Superior temporal gyrus (tissue), 1 donor: ENCODE results near the gene SLC19A1.

Experiments
- DNase-seq: peaks from one replicate; pipeline ENCODE4 v3.0.0-alpha.2; 2016; ENCODE audit errors: extremely low spot score

The SLC19A1 gene

DNA sequence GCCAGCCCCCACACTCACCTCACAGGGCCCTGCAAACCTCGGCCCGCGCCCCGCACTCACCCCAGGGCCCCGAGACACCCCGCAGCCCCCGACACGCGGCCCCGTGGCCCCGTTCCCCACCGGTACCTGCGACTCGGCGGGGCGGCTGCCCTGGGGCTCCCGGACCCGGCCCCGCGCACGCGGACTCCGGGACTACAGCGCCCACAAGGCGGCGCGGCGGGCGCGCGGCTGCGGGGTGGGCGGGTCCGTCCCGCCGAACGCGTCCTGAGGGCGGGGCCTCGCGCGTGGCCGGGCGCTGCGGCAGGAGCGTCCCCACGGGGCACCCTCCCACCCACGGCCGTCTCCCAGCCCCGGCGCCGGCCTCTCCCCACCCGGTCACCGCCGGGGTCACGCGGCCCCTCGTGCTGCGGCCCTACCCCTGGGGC, at the start of gene SLC19A1:
TSS of gene SLC19A1 (minus strand) at position 199 of the 425 bp plus-strand sequence. CDS start 4,481 bp downstream, outside the sequence.
- DNase-seq: peak; percentile 55

DNA sequence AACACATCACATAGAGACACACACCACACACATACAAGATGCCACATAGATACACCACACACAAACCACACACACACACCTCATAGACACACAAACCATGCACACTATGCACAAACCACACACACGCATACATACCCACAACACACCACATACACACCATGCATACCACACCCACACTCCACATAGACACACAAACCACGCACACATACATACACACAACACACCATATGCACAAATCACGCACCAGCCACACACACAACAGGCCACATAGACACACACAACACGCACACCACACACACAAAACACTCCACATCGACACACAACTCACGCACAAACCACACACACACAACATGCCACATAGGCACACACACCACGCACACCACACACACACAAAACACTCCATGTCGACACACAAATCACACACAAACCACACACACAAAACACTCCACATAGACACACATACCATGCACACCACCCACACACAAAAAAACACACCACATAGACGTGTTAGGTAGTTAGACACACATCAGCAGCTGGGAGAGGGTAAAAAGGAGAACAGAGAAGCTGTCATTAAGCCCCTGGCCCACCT, 49.5 kb upstream of the SLC19A1 start:
- DNase-seq: no peak

DNA sequence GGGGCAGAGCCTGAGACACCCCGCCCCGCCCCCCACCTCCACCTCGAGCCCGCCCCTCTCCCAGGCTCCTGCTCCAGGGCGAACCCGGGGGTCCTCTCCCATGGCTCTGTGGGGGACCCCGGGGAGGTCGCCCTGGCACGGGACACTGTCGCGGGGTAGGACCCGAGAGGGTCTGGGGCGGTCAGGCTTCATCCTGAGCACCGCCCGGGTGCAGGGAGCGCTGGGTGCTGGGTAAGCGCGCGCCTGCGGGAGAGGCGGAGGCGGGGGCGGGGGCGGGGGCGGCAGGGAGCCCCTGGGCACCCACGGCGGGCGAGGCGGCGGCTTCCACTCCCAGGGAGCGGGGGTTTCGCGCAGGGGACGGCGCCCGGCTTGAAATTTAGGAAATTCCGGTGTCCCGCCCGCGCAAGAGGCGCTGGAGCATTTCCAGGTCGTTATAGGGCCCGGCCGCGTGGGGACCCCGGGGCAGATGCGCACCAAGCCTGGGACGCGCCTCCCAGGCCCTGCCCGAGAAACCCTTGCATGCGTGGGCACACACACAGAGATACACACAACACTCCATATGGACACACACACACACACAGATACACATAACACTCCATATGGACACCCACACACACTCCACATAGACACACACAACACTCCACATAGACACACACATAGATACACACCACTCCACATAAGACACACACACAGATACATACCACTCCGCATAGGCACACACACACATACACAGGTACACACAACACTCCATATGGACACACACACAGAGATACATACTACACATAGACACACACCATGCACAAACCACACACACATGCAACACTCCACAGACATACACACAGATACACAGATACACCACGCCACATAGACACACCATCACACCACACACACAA, 48.7 kb upstream of the SLC19A1 start:
- DNase-seq: no peak

DNA sequence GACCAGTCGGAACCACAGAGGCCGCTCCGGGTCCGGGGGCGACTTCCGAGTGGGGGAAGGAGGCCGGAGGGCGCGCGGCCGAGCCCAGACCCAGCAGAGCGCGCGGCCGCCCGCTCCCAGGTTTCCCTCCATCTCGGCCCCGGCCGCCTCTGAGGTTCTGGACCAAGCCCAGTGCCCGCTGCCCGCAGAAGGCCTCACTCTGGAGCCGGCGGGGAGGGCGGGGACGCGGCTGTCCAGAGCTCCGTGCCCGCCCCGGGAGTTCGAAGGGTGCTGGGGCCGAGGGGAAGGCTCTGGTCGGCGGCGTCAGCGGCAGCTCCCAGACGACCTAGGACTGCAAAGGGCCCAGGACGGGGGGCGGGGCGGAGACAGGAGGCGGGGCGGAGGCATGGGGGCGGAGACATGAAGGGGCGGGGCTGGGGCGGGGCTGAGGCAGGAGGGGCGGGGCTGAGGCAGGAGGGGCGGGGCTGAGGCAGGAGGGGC, 48.0 kb upstream of the SLC19A1 start:
- DNase-seq: no peak

DNA sequence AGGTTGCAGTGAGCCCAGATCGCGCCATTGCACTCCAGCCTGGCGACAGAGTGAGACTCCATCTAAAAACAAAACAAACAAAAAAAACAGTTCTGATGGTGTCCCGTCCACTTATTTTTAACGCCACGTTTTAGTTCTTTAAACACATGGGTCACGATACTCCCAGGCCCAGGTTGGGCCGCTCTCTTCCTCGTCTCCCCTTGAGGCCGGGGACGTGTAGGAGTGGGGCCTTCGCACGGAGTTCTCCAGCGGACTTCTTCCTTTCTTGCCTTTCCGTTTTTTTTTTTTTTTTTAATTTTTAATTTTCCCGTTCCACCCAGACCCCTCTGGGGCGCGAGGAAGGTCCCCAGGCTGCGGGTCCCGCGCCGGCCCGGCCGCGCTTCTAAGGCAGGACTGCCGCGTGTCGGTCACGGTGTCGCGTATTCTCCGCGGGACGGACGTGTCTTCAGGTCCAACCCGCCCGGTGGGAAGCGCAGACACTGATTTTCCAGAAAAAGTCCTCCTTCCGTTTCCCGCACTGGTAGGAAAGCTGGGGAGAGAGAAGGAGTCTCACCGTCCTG, 47.5 kb upstream of the SLC19A1 start:
- DNase-seq: no peak

DNA sequence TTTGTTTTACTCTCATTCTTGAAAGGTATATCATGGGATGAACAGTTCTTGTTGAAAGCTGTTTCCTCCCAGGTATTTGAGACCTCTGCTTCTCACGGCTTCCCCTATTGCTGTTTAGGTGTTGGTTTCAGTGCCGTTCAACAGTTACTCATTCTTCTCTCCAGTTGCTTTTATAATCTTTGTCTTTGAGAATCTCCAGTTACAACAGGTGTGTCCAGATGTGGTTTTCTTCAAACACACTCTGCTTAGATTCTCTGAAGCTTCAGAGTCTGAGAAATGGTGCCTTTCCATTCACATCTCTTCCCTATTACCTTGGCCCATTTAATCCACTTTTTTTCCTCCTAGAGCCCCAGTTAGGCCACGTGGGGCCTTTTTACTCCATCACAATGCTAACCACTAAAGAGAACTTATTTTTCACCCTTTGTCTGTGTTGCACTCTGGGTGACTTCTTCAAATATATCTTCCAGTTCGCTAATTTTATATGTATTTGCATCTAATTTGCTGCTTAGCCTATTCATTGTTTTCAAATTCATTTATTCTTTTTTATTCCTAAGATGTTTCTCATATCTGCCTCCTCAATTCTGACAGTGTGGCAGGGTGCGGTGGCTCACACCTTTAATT, 46.7 kb upstream of the SLC19A1 start:
- DNase-seq: no peak

DNA sequence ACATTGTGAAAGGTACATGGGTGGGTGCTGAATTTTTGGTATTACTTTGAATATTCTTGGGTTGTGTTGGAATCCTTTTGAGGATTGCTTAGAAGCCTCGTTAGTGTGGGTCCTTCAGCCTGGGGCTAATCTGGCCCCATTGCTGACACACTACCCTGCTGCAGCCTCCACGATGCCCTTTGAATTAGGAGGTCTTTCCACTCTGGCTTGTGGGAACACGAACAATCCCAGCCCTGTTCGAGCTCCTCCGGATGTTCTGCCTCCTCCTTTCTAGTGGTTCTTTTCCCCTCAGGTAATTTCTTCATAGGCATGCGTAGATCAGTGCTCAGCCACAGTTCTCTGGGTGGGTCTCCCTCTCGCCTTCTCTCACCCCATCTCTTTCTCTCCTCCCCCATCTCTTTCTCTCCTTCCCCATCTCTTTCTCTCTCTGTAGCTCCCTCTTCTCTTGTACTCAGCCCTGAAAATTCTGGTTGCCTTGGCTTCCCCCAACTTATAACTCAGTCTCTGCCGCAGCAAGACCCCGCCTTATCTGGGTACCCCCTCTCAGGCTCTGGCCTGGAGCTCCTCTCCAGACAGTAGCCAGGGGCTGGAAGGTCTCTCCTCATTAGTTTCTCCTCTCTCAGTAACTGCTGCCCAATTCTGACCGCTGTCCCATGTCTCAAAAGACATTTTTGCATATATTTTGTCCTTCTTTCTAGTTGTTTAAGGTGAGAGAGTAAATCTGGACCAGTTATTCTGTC, 46.0 kb upstream of the SLC19A1 start:
- no peak for DNase-seq

DNA sequence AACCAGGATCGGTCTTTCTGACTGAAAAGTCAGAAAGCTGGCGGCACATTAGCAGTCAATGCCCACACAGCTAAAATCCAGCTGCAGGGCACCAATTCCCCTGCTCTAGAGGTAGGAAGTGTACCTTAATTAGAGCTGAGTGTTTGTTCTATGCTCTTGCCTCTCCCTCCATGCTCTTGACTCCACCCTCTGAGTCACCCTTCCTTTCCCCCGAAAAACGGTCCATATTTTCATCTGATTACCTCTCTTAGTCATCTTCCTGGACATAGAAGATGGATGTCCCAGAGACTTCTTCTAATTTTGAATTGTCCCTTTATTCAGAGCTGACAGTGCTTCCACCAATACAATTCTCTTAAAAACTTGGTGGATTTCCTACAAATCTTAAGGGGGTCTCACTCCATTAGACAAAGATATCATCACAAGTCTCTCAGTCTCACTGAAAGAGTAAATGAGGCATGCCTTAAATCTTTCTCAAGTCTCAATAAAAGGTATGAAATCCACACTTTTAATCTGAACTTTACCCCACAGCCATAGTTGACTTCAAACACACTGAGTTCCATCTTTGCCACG, 44.1 kb upstream of the SLC19A1 start:
- no peak for DNase-seq

DNA sequence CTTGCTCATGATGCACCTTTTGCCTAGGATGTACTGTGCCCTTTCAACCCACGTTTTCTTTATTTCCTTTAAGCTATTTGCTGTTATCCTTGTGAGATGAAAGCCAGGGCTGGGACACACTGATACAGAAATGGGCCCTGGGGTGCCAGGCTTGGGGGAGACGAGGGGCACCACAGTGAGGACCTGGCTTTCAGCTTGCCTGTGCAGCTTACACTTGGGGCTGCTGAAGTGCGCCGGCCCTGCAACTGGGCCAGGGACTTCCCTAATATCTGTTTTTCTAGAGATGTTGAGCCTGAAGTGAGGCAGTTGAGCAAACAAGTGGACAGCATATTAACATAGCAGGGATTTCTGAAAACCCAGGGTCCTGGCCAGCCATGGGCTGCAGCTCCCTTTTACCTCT, 42.5 kb upstream of the SLC19A1 start:
- no peak for DNase-seq

DNA sequence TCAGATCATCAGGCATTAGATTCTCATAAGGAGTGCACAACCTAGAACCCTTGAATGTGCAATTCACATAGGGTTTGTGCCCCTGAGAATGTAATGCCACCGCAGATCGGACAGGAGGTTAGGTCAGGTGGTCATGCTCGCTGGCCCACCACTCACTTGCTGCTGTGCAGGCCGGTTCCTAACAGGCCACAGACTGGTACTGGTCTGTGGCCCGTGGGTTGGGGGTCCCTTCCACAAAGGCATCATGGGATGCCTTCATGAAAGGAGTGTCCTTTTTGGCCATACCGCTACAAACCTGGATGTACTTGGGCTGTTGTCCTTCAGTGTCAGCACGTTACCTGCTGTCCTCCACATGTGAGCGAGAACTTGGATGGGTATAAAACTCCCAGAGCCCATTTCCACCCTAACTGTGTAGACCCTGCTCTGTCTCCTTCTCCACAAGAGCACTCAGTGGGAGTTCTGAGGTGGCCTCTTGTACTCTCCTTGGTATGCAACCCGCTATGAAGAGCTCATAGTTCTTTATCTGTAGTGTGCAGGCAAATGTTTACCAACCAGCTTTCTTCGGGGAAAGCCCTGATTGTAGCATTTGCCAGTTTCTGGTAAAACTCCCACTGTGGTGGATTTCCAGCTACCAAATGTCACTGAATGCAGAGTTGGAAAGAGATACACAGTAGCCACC, 41.7 kb upstream of the SLC19A1 start:
- no peak for DNase-seq

DNA sequence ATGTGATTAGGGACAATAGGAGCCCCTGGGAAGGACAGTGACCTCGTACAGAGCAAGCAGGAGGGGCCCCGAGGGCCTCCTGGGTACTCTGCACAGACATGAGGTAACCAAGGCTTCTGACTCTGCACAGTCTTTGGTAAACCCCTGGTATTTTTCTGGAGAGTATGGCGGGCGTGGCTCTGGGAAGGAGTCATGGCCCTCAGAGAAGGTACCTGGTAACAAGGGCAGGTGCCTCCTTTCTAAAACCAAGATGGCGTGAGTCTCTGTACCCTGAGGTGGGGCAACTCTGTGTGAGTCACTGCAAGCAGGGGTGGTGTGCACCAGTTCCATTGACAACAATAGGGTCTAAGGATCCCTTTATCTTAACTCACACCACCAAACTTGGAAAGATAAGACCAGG, 39.9 kb upstream of the SLC19A1 start:
- no peak for DNase-seq

DNA sequence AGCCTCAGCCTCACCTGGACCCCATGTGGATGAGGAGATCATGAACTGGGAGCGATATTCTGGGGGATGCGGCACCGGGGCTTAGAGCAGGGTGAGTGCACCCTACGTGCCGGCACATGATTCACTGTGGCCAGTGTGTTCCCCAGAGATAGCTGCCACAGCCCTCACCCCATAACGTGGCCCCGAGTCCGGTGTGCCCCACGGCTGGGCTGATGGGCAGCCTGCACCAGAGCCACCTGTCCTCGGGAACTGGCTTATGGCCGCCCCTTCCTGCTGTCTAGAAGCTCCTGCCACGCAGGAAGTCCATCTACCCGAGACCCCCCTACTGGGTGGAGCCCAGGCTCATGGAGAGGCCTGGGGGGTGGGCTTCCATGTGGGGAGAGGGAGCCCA, 39.1 kb upstream of the SLC19A1 start:
- DNase-seq: no peak

DNA sequence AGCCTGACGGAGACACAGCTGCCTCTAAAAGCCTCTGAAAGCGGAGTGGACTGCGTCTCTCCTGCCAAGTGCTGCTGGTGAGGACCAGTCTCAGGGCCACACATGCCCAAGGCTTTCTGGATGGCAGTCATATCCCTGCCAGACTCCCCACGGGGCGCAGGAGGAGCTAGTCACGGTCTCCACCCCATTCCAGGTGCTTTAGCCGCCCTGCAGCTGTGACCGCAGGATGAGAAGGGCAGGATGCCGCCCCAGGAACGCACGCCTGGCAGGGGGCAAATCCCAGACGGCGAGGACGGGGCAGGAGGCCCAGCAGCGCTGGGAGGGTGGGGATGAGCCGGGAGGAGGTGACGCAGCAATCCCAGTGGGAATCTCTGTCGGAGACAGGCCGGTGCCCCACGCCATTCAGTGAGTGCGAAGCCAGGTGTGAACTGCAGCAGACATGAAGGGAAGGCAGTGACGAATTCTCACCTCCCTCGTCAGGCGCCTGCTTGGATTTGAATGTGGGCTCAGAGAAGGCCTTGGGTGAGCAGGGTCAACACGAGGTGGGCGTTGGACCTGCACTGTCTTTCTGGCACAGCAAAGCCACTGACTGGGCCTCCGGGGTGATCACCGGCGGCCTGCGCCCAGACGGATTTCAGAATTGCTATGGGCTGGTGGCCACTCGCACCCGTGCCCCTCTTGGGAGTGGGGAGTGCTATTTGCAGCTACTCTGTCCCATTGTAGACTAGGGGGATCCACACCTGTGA, 38.5 kb upstream of the SLC19A1 start:
- DNase-seq: no peak

DNA sequence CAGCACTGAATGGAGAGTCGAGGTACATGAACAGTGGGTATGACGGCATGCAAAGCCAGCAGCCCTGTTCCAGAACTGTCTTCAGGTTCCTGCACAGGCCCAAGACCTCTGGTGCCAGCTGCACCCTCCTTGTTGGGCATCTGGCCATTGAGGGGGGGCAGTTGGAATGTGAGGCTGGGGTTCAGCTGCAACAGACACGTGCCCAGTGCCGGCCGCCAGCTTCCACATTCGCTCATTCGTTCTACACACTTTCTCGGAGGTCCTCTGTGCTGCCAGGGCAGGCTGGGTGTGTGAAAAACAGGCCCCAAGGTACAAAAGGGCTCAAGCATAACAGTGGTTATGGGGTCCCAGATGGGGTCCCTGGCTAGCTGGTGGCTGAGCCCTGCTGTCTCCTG, 37.9 kb upstream of the SLC19A1 start:
- no peak for DNase-seq

DNA sequence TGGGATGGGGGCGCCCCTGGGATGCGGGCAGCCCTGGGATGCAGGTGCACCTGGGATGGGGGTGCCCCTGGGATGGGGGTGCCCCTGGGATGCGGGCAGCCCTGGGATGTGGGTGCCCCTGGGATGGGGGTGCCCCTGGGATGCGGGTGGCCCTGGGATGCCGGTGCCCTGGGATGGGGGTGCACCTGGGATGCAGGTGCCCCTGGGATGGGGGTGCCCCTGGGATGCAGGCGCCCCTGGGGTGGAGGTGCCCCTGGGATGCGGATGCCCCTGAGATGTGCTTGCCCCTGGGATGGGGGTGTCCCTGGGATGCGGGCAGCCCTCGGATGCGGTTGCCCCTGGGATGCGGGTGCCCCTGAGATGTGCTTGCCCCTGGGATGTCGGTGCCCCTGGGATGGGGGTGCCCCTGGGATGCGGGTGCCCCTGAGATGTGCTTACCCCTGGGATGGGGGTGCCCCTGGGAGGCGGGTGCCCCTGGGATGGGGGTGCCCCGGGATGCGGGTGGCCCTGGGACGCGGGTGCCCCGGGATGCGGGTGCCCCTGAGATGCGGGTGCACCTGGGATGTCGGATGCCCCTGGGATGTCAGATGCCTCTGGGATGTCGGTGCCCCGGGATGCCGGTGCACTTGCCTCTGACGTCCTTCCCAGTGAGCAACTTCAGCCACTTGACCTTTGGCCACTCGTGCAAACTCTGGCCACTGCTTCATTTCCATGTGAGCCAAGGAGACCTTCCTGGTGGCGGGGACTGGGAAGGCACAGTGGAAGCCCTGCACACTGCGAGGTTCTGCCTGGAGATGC, 37.3 kb upstream of the SLC19A1 start:
- no peak for DNase-seq

DNA sequence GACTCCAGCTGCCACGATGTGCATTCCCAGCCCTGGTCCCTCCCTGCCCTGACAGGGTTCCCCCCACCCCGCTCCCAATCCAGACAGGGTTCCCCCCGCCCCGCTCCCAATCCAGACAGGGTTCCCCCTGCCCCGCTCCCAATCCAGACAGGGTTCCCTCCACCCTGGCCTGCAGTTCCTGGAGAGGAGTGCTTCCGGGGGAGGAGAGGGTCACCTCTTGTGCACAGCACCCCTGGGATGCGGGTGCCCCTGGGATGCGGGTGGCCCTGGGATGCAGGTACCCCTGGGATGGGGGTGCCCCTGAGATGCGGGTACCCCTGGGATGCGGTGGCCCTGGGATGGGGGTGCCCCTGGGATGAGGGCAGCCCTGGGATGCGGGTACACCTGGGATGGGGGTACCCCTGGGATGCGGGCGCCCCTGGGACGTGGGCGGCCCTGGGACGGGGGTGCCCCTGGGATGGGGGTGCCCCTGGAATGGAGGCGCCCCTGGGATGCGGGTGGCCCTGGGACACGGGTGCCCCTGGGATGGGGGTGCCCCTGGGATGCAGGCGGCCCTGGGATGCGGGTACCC, 36.7 kb upstream of the SLC19A1 start:
- DNase-seq: no peak

DNA sequence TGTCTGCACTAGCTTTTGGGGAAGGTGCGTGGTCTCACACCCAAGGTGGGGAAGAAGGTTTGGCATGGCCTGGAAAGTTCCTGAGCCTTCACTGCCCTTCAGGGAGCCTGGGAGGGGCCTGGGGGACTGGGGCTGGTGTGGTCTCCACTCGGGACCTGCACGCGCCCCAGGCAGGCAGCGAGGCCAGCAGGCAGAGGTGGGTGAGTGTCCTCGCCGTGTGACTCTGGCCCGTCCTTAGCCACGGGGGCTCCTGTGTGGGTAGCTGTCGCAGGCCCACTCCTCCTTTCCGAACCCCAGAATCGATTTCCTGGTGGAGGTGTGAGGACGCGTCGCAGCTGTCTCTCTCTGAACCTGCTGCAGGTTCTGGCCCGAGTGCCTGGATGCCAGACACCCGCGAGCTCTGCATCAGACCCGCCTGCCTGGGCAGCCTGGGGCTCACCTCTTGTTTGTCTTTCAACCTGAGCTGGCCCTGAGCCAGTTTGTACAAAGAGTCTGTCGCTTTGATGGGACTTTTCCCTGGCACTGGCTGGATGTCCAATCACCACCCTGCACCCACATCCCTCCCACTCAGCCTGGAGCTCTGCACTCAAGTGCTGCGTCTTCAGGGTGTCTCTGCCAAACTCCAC, 36.0 kb upstream of the SLC19A1 start:
- no peak for DNase-seq

DNA sequence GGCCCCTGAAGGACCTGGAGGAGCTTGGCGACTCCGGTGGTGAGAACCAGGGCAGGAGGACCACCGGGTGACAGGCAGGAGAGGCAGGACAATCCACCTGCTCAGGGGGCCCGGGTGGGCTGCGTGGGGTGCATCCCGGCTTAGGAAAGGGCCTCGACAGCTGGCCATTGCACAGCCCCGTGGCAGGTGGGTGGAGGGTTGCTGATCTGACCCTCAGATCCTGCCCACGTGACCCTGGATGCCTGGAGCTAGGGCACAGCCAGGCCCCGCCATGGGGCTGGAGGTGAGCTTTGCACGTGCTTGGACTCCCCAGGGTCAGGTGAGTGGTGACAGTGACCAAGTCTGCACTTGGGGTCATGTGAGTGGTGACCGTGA, 35.5 kb upstream of the SLC19A1 start:
- no peak for DNase-seq
